HG02759 (cell line): ENCODE measurements around the gene GNAQ.

Source experiments
- ATAC-seq: cut with Tn5 transposase; IDR thresholded peaks from one replicate; pipeline ENCODE4 v1.9.1; 2021; ENCODE audit warnings: mild to moderate bottlenecking, moderate library complexity; ENCODE audit not compliant: unreplicated experiment

GNAQ gene

DNA sequence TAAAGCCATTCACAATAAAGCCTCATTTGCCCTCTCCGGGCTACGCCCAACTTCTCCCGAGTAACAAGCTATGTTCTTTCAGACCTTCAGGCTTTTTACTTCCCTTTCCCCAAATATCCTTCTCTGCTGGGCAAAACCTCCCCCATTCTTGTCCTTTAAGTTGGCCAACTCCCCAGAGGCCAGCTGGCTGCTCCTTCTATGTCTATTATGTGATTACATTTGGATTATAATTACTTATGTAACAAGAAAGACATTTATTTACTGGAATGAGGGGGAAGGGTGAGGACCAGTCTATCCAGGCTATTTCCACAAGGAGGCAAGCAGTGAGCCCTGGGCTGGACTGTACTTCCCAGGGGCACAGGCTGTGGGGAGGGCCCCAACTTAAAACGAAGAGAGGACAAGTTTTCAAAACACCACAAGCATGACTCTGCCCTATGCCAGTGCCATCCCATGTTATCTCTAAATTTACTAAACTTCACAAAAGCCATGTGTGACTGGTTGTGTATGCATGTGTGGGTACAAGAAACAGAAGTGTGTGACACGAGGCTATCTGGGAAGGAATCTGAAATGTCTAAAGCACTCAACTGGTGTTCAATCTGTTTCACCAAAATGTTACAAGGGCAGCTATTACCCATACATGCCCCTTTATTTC is 84.5 kb downstream of the GNAQ start:
- no peak for ATAC-seq

DNA sequence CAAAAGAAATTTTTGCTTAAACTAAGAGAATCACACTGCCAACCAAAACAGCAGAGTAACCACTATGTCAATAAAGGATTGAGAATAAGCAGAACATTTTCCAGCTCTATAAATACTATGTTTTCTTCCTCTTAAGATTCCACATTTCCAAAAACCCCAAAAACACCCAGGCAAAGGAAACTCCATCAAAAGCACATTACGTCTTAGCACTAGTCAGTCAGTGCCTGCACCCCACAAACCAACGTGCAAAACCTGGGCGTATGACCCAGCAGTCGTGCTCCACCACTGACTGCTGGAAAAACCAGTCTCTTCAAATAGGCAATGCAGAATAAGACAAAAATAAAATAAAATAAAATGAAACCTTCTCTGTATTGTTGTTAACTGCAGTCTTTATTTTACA is 85.3 kb downstream of the GNAQ start:
- no peak for ATAC-seq

DNA sequence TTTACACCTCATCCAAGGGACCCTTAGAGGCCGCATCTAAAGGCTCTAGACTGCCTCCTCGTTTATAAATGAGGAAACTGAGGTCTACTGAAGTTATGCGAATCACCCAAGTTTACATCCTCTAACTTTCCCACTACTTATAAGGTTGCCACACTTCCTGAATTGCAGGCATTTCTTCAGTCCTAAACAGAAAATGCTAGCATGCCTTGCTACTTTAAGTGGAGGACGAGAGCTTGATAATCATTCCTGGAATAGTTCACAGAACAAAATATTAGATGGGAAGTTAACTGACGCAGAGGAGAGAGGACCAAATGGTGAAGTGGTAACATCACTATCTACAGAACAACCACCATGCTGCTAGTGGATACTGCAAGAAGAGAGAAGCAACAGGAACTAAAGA is 85.8 kb downstream of the GNAQ start:
- ATAC-seq = no peak

DNA sequence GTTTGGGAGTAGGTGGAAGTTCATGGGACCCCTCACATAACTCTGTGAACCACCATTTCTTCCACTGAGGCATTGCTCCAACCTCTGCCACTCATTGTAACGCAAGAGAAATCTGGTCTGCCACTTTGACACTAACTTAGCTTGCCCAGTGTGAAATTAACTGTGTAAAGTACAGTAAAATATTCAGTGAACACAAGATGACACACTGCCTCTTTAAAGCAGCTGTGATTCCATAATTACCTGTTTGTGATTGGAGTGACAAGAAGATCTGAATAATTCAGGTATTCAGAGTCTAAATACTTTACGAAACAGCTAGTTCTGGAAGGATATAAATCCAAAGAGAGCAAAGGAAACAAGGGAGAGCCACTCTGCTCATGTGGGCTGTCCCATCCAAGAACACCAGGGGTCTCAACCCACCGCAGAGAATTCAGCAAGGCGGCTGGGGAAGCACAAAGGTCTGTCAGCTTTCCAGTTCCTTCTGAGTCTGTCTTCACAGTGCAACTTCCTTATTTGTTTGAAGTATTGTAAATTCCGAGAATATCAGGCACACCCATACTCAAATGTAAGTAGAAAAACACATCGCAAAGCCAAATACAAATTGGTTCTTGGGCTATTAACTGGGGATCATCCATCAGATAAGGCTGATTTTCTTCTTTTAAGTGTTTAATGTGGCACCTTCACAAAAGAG is 86.9 kb downstream of the GNAQ start:
- ATAC-seq = no peak

DNA sequence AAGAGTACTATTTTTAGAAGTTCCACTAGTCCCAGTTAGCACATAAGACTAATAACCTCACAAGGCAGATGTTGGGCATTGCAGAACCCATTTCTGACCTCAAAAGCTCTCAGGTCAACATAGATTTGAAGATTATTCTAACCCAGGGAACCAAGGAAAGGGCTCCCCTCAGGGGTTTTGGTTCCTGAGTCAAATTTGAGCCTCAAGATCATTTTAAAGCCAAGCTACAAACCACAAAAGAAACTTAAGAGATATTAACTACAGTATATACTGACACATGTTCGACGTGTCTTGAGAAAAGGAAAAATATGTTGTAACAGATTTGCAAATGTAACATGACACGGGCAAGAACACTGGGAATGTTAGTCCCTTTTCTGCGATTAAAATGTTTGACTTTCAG is 88.6 kb downstream of the GNAQ start:
- no peak for ATAC-seq

DNA sequence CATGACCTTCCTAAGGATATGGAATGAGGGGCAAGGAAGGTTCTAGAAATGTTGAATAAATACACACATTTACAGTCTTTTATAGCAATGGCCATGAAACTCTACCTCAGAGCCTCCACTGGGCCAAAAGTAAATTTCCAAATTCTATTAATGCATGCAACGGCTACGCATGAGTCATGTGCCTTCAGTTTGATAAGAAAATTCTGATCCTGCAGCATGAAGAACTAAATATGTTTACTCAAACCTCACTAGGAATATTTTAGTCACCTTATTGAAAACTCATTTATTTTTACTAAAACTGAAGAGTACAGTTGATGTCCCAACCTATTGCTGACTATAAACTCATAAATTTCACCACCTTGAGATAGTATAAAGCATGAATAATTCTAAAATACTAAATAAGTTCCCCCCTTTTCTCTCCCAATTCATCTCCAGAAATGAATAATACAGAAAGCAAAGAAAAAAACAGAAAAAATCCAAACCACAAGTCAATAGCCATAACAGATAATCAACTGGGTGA is 92.4 kb downstream of the GNAQ start:
- ATAC-seq = no peak

DNA sequence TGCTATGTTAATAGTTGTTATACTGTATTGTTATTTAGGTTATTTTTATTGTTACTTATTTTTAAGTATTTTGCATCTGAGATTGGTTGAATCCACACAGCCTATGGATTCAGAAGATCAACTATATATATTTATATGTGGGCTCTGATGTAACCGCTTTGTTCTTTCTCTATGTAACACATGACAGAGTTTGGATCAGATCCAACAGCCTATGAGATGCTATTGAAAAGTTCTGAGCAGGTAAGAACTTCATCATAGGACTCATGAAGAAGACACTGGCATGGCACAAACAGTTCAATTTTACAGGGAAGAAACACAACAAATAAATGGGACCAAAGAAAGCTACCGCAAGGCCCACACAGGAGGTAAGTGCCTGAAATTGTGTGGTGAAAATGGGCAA is 93.4 kb downstream of the GNAQ start:
- no peak for ATAC-seq

DNA sequence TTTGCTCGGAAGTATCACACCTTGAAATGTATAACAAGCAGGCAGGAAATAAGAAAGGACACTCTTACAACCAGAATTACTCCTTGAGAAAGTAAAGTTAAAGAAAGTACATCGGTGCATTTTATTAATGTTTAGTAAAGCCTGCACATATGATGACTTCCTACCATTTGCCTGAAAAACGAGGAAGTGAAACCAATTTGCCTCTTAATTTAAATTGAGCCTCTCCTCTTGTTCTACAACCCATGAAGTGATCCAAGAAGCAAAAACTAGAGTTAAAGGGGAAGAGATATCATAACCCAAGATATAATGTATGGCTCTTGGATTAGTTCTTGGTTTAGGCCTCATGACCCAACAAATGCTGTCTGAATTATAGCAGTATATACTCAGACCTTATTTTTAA is 95.6 kb downstream of the GNAQ start:
- no peak for ATAC-seq

DNA sequence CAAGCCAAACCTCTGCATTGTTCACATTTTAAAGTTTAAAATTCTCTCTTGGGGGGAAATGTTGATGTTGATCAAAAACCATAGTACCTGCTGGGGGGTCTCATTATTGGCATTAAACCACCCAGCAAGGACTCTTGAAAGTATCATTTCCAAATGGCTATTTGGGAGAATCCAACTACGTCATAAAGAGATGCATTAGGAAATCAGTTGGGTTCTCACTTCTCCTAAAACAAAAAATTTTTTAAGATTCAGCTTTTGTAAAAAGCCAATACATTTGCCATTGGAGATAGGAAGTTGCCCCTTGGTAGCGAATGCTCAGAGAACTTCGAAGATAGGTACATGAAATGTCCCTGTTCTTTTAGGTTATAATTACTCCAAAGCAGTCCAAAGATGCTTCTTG is 96.4 kb downstream of the GNAQ start:
- no peak for ATAC-seq

DNA sequence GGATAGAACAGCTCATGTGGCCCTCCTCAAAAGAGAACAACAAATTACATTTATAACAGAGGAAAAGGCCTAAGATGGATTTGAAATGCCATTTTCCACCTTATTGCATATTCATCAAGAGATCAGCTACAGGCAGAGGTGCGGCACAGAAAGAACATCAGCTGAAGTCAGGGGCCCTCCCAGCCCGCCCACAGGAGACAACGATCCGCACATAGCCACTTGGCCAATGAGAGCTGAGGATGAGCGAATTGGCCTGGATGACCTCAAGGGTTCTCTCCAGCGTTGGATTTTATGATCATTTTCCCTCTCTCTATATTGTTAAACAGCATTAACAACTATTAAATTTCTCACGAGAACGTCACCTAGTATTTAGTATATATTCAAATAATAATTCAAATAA is 97.6 kb downstream of the GNAQ start:
- no peak for ATAC-seq

DNA sequence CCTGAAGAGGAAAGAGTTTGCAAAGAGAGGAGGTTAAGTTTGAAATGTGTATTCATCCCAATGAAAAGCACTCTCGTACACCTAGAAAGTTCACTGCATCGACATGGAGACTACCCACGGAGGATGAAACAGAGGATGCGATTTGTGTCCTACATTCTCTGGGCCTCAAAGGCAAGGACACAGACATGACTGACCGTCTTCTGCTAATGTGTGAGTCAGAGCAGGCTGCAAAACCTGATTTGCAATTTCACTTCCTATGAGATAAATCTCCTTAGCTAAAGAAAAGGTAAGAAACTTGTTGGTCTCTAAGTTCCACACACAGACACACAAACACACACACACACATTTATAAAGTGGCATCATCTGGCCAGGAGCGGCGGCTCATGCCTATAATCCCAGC is 98.6 kb downstream of the GNAQ start:
- no peak for ATAC-seq

DNA sequence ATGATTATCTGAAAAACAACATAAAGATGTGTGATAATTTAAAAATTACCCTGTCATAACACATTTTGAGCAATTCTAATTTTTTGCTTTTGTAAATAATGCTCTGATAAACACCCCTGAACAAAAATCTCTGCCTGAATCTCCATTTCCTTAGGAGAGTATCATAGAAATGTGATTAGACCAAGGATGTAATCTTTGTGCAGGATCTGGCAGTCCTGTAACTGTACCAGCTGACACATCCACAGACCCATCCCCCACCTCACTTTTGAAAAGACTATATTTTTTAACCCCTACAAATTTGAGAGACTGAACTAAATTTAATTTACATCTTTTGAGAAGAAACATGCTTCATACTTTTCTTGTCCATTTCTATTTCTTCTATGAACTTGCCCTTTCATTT is 101.7 kb downstream of the GNAQ start:
- no peak for ATAC-seq

DNA sequence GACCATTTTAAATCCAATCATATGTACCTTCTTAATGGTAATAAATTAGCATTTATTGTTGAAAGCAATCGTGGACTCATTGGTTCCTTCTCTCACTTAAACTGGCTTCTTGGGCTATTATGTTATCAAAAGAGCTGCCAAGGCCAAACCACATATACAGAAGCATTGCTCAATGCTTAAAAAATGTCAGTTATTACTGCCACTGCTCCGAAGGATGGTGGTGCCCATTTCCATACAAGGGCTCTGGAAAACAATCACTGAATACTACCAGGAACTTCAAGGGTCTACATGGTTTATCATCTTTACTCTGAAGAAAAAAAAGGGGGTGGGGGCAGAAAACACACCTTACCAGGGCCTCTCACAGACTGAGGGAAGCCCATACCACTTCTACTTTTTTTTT is 104.3 kb downstream of the GNAQ start:
- no peak for ATAC-seq

DNA sequence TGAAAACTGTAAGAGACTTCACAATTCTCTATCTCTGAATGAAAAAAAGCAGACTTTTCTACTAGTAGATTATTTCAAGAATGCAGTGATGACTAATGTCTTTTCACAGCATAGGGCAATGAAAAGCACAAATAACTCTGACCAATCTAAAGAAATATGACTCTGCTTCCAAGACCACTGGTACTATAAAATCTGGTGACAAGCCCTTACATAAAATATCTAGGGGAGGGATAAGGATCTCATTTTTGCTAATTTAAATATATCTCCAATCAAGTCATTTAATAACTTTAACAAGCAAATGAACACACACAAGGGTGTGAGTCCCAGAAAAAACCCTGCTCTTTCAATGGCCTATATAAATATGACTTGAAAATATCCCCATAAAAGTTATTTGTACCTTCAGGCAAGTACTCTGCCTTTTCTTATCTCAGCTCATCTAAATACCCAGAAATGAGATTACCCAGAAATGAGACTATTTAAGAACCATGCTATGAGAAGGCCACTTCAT is 105.2 kb downstream of the GNAQ start:
- no peak for ATAC-seq

DNA sequence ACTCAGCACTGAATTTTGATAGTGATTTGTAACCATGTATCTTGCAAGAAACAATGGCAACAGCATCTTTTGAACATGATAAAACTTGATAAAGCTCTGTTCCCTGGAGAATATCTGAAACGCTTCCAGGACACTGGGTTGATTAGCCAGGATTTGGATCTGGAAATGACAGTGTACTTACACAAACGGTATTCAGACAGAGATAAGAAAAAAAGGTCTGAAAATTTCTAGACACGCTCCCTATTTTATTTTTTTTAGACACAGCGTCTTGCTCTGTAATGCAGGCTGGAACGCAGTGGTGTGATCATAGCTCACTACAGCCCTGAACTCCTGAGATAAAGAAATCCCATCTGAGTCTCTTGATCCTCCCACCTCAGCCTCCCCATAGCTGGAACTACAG is 109.0 kb downstream of the GNAQ start:
- ATAC-seq = no peak

DNA sequence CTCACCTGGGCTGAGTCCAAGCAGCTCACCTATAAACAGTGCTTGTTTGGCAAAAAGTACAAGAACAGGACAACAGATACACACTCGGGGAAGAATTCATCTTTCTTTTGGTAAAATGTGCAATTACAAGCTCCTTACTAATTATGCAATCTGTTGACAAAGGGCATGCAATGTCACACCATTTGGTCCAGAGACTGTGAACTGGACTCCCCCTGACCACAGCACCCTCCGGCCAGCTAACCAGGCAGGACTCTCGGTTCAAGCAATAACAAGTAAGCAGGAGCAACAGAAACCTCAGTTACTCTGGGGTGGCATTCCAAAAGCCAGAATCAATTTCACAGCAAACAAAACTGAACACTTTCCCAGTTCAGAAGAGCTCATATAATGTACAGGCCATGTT is 113.8 kb downstream of the GNAQ start:
- no peak for ATAC-seq

DNA sequence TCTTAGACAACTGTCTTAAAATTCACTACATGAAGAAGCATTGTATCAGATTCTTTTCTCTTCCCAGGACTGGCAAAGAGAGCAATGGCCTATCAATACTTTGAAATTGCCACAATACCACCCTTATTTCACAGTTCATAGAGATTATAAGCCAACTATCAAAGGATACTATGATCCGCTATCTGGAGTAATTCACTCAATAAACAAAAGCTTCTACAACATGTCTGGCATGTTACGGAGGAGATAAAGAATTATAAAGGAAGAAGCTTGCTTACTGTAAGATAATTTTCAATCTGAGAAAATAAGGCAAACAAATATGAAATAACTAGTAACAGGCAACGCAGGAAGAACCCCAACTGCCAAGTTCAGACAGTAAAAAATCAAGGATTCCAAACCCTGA is 114.8 kb downstream of the GNAQ start:
- ATAC-seq = no peak

DNA sequence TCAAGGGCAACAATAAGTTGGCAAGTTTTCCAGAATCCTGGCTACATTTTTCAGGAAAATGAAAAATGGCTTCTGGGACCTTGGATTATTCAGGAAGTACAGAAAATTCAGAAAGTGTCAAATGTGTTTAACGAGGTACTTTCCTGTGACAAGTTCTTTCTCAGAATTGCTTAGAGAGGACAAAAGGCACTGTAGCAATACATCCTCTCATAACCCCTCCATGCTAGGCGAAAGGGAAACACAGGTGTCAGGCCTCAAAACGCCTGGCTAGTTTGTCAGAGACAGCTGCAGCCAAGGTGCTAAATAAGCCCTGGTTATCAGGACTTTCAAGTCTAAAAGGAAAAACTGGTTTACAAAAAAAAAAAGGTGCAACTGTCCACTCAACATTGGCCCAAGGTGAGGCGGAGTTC is 115.2 kb downstream of the GNAQ start:
- ATAC-seq = peak; percentile 65

DNA sequence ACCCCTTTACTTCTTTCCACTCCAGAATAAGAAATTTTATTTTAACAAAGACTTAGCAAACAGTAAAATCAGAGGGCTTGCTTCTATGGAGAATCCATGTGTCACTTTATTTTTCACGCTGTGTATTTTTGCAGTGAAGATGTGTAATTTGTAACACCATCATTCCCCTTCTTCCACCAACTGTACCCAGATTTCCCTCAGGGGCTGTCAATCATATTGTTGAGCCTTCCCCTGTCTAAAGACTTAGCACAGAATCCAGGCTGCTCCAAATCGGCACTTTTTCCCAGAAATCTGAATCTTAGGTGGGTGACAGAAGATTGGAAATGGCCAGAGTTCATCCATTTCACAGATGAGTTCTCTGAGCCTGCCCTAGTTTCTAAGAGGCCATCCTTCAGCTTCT is 115.9 kb downstream of the GNAQ start:
- ATAC-seq = no peak

DNA sequence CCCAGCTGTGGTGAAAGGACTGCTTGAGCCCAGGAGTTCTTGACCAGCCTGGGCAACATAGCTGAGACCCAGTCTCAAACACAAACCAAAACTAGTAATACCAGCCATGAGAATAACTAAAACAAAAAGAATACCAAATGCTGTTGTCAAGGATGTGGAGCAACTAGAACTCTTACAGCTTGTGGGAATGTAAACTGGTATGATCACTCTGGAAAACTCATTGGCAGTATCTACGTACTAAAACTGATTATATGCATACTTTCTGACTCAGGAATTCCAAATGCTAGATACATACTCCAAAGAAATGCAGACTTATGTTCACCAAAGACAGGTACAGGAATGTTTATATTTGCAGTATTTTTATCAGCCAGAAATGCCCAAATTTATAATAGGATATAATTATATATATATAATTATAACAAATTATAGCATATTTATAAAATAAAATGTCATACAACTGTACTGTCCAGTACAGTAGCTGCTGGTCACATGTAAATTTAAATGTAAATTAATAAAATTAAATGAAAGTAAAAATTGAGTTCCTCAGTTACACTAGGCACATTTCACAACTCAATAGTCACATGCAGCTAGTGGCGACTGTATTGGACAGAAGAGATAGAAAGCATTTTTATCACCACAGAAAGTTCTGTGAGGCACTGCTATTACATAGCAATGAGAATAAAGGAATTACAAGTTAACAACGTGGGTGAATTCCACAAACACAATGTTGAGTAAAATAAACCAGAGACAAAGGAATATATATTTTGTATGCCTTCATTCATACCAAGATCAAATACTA is 118.5 kb downstream of the GNAQ start:
- ATAC-seq = no peak

DNA sequence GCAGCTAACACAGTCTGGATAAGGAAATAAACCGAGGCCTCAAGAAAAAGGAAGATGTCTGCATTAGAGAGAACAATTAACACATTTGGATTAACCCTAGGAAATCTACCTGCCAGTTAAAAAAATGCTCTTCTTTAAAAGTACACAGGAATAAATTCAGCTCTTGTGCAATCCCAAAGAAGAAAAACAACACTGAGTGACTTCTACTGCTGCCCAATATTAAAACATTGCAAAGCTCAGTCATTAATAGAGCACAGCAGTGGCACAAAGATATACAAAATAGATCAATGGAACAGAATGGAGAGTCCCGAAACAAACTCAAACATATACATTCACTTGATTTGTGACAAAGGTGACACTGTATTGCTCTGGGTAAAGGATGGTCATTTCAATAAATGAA is 119.7 kb downstream of the GNAQ start:
- no peak for ATAC-seq

DNA sequence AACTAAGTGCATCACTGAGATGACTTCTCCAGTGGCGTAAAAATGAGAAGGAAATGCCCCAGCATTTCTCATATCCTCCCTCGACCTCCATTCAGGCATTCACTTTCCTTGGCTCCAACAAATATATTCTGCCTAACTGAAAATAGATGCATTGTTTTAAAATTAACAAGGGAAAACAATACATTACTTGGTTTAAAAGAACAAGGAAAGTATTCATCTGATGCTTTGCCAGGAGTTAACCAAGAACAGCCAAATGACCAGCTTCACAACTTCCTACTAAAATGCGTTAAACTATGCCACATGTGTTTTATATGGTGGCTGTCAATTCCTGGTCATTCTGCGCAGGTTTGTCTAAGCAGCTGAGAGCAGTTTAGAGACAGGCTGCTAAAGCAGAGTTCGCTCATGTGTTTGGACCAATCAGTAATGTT is 121.4 kb downstream of the GNAQ start:
- ATAC-seq = no peak
